G401 (cell line): ENCODE data around the gene STK11. TPM values are rescaled to one million over a fixed set of nuclear protein-coding genes. Genes with fewer than 3 reads are reported as not detected.

Experiments used
- DNase-seq: peaks from one replicate; pipeline ENCODE4 v3.0.0-alpha.2; 2015; ENCODE audit warnings: low spot score
- in situ Hi-C: cut with HindIII; loops from 2 replicates; pipeline ENCODE4 v1.10.0; 2016; ENCODE audit warnings: low sequenced_read_pairs, mixed read lengths
- total RNA-seq: library from RNA; depleted of rRNA; stranded (reverse); fragments of >200 nt; shearing (Covaris generic); gene quantifications from 2 replicates; pipeline ENCODE4 v1.2.3, GENCODE V29; 2014

STK11 gene
- total RNA-seq, 1 experiment from 2014 or later = 83.6 TPM

DNA sequence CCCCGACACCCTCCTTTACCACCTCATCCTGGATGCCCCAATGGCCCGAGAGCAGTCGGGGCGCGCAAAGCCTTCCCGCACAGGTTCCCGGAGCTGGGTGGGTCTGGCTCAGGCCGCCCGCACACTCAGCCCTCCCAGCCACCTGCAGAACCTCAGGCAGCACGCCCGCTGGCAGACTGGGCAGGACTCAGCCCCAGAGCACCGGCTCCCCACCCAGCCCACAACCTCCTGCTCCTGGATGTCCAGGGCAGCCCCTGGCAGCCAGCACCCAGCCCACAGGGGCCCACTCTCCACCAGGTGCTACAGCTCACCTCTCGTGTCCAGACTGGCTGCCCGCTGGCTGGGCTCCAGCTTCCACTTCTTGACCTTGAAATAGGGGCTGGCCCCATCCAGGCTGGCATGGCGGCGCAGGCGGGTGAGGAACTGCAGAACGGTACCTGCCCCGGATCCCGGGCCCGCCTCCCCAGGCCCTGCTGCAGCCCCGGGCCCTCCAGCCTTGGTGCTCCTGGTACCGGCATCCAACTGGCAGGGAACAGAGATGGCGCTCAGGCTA, 27.6 kb downstream of the STK11 start:
- DNase-seq = no peak
- in situ Hi-C loops = no loop called here

DNA sequence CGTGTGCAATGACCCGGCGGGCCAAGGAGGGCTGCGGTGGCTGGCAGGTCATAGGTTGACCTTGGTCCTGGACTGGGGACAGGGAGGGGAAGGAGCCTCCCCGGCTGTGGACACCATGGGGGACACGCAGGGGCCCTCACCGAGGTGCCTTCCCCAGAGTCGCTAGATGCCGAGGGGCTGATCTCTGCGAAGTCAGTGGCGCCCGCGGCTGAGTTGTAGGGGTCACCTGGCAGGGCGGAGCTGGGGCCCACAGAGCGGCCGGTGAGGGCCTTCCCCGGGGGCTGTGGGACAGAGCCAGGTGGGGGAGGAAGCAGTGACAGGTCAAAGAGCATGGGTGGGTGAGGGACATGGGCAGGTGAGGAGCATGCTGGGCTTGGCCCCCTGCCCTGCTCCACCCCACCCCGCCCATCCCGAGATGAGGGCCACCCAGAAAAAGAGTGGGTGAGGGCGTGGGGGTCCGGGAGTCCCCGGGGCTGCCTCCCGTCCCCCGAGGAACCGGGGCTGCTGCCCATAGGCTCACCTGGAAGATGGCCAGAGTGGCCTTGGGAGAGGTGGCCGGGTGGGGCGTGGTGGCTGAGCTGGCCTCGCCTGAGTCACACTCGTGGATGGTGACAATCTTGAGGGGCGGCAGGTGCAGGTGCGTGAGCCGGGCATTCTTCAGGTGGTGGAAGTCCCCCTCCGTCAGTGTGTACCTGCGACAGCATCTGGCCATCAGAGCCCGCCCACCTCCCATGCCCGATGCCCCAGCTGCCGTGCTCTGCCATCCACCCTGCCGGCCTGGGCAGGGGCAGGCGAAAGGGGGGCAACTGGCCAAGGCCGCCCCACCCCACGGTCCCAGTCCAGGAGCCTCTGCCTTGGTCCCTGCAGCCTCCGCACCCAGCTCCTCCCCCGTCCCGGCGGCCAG, 28.7 kb downstream of the STK11 start:
- DNase-seq = no peak
- in situ Hi-C loops = no loop called here

DNA sequence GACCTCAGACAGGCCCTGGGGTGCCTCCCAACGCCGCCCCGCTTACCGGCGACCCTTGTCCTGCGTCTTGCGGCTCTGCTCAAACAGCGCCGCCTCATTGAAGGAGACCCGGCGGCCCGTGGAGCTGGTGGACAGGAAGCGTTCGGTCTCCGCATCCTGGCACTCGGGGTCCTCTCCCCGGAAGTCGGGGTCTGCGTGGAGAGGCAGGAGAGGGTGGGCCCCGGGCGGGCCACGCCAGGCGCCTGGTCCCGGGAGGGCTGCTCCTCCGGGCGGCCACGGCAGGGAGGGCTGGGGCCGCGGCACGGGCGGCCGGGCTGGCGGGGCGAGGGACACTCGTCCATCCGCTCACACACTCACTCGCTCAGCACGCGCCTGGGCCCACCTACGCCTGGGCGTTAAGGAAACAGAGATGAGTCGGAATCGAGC, 29.4 kb downstream of the STK11 start:
- DNase-seq = no peak
- in situ Hi-C loops = no loop called here

DNA sequence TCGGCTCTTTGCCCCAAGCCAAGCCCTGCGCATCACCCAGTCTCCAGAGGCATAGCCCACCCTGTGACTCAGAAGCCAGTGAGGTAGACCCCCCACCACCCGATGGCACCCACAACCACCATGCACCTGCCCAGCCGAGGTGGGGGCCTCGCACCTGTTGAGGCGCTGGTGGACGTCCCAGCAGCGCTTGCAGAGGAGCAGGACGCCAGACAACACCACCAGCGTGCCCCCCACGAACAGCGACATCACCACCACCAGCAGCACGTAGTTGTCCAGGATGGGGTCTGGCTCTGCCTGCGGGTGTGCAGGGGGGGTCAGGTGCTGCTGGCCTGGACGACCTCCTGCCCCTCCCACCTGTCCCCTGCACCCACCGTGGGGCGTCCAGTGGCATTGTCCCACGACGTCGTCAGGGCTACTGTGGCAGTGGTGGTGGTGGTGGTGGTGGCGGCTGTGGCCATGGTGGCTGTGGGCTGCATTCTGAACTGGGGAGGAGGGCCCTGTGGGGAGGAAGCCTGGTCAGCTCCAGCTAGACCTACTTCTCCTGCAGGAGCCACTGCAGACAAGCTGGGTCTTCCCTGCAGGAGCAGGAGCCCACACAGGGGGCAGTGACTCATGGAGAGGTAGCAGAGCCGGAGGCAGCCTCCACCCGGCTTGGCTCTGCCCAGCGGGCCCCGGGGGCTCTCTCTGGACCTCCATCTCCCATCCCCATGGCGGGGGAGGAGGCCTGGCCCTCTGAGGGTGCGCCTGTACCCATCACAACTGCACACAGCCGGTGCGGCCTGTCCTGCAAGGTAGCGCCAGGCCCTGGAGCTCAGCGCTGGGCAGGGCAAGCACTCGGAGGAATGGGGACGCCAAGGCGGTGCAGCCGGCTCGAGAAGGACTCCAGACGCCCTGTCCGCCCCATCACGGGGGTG, 30.3 kb downstream of the STK11 start:
- in situ Hi-C loops = no loop called here

DNA sequence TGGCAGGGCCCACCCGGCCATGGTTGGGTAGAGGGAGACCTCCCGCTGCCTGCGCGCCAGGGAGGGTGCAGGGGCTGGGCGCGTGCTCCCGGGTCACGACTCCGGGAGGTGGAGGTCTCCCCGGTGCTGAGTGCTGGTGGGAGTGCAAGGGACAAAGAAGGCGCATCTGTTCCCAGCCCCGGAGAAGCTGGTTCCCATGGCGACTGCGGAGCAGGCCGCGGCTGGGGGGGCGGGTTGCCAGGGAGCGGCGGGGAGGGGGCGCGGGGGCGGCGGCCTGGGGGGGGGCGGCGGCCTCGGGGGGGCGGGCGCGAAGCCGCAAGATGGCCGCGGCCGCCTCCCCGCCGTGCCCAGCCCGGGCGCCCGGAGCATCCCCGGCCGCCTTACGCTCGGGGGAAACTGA, 31.0 kb downstream of the STK11 start:
- in situ Hi-C loops = no loop called here
- DNase-seq = no peak

More for the DNA sequence above, 30.3 kb downstream of the STK11 start:
- no peak for DNase-seq

DNA sequence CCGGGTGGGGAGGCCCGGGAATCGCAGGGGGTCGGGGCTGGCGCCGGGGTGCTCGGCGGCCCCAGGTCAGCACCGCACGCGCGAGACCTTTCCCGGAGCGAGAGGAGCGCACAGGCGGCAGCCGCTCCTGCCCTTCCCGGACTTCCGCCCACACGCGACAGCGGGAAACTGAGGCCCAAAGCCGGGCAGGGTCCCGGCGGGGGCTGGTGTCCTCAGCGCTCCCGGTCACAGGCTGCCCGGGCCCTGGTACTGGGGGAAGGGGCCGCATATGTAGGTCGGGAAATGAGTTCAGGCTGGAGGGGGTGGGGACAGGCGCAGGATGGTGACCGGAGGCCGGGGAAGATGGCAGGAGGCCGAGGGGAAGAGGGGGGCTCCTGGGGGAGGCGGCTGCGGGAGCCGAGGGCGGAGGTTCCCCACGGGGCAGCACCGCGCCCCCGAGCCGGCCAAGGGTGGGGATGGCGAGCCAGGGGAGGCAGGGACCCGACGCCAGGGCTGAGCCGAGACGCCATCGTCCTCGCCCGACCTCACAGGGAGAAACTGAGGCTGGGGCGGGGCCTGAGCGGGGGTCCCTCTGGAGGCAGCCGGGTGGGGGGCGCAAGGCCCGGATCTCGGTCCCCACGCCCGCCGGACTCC, 31.6 kb downstream of the STK11 start:
- in situ Hi-C loops = no loop called here

DNA sequence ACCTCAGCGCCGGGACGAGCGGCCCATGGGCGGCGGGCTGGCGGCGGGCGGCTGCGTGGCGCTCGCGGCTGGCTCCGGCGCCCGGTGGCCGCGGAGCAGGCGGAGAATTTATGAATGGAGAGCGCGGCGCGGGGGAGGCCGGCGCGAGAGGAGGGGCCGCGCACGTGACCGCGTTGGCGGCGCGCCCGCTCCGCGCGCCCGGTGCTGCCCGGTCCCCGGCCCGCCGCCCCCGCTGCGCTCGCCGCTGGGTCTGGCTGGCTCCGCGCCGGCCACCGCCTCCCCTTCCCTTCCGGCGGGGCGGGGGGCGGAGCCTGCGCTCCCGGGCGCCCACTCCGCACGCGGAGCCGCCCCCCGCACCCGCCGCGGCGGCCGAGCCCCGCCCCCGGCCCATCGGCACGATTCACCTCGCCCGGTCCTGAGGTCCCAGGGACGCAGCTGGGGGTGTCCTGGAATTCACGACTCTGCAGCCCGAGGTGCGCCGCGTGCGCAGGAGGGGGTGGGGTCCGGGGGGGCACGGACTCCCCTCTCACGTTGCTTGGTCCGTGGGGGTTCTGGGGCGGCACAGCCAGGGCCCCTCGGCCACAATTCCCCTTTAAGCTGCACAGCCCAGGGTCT, 32.3 kb downstream of the STK11 start, which contains the start of gene CBARP:
Gene CBARP (minus strand): TSS at position 252 of the 615 bp plus-strand sequence. CDS start 1,905 bp downstream, outside the sequence.
- in situ Hi-C loops = no loop called here
- no peak for DNase-seq

More for the DNA sequence above, 31.6 kb downstream of the STK11 start:
- no peak for DNase-seq

DNA sequence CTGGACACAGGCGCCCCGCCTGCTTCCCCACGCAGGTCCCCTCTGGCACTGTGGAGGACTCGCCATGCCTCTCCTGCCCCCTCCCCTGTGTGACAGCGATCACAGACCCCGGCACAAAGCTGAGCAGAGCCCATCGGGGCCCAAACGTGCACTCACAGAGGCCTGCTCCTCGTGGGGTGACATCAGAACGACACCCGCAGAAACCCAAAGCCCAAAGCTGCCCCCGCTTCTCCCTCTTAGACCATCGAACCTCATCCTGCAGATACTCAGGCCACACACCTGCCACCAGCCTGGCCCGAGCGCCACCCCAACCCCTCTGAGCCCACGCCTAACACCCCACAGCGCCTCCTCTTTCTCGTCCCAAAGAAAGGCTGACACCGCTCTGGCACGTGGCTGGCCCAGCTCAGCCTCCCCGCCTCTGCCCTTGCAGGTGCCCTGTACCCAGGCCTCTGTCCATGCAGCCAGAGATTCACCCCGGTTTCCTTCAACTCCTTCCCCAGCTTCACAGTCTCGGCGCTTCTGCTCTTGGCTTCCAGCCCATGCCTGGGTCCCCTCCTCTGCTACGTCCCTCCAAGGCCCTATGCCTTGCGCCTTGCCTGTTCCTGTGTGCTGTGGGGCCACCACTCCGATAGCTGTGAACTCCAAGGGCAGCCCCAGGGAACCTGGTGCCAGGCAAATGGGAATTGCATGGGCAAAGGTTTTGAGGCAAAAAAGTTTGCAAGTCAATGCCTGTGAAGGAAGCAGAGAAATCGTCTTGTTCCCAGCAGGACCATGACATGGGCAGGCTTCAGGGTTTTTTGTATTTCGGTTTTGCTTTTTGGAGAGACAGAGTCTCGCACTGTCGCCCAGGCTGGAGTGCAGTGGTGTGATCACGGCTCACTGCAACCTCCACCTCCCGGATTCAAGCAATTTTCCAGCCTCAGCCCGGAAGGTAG, 33.1 kb downstream of the STK11 start:
- in situ Hi-C loops = no loop called here
- DNase-seq = no peak

DNA sequence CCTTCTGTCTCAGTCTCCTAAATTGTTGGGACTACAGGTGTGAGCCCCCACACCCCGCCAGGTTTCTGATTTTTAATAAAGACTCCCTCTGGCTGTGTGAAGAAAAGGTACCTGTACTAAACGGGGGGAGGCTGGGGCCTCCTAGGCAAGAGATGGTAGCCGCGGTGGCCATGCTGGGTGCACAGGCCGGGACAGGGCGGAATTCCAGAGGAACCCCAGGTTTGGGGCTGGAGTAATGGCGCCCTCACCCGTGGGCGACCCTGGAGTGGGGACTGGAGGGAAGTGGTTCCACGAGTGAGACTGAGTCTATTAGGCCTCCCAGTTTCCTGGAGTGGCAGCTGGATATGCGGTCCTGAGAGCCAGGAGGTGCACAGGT, 33.8 kb downstream of the STK11 start:
- in situ Hi-C loops = no loop called here
- no peak for DNase-seq

DNA sequence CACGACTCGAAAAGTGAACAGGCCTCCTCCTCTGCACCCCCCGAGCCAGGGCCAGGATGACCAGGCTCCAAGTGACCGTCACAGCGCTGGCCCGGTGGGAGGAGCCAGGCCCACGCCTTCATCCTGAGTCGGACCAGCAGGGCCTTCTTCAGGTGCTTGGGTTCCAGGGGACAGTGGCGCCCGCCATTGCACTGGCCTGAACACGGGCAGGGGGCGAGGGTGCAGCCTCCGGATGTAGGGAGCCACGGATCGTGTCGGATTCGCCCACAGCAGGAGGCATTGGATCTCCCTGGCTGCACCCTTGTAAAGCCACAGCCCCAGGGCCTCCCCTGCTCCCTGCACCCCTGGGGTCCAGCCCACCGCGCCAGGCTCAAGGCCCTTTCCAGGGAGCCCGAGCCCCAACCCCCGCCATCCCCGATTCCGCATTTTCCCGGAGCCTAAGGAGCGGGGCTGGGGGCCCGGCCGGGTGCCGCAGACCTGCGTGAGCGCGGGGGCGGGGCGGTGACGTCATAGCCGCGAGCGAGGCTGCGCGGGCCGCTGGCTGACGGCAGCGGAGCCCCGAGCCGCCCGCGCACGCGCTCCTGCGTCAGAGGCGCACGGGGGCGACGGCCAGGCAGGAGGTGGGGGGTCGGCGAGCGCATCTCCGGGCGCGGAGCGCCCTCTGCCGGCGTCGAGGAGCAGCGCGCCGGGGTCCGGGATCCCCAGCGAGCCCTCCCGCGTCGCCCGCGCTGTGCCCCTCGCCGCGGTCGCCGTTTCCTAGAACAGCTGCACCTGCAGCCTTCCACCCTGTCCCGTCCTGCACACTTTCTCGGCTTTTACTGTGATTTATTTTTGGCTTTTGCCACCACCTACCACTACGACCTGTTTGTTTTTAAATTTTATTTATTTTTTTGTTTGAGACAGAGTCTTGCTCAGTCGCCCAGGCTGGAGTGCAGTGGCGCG, 34.5 kb downstream of the STK11 start:
- DNase-seq = peak; percentile 86
- in situ Hi-C loops = no loop called here

DNA sequence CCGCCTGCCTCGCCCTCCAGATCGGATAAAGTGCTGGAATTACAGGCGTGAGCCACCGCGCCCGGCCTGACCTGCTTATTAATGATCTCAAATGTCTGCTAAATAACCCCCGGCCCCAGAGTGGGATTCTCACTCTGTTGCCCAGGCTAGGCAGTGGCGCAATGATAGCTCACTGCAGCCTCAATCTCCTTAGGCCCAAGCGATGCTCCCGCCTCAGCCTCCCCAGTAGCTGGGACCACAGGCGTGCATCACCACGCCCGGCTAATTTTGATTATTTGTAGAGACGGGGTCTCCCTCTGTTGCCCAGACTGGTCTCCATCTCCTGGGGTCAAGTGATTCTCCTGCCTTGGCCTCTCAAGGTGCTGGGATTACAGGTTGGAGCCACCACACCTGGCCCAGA, 35.3 kb downstream of the STK11 start:
- in situ Hi-C loops = no loop called here
- DNase-seq = no peak

DNA sequence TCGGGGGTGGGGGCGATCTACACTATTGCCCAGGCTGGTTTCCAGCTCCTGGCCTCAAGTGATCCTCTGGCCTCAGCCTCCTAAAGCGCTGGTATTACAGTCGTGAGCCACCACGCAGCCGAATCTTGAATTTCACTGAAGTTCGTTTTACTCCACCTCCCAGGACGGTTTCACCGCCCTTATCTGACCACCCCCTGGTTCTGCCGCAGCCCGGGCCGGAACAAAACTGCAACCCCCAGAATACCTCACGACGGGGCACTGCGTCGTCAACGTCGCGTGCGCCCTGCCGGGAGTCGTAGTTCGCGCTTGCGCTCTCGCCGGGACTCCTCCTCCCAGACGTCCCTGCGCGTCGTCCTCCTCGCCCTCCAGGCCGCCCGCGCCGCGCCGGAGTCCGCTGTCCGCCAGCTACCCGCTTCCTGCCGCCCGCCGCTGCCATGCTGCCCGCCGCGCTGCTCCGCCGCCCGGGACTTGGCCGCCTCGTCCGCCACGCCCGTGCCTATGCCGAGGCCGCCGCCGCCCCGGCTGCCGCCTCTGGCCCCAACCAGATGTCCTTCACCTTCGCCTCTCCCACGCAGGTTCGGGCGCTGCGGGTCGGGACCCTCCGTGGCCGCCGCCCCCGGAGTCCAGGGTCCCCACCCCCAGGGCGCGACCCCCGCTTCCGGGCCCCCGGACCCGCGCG, 36.0 kb downstream of the STK11 start, which contains the start of gene ATP5F1D:
Gene ATP5F1D (plus strand): TSS at position 335 of the 679 bp plus-strand sequence. CDS start 100 bp downstream, at position 435.
- peak; percentile 92 for DNase-seq
- in situ Hi-C loops = no loop called here

DNA sequence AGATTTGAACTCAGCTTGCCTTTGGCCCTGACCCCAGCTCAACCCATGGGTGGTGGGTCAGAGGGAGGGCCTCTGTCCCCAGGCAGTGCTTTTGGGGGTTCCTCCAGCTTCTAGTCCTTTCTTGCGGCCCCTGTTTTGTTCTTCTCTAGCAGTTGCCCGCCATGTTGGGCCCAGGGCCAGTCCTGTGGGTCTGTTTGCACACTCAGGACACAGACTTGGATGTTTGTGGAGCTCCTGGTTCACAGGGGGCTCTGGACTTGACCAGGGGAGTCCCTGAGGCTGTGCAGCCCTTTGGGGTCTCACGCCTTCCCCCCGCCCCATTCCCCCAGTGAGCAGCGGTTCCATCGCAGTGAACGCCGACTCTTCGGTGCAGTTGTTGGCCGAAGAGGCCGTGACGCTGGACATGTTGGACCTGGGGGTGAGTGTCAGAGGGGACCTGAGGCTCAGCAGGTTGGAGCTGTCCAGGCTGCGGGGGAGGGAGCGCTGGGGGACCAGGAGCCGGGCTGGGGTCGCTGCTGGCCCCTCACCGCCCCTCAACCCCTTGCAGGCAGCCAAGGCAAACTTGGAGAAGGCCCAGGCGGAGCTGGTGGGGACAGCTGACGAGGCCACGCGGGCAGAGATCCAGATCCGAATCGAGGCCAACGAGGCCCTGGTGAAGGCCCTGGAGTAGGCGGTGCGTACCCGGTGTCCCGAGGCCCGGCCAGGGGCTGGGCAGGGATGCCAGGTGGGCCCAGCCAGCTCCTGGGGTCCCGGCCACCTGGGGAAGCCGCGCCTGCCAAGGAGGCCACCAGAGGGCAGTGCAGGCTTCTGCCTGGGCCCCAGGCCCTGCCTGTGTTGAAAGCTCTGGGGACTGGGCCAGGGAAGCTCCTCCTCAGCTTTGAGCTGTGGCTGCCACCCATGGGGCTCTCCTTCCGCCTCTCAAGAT, 38.5 kb downstream of the STK11 start:
- peak; percentile 90 for DNase-seq
- in situ Hi-C loops = no loop called here

DNA sequence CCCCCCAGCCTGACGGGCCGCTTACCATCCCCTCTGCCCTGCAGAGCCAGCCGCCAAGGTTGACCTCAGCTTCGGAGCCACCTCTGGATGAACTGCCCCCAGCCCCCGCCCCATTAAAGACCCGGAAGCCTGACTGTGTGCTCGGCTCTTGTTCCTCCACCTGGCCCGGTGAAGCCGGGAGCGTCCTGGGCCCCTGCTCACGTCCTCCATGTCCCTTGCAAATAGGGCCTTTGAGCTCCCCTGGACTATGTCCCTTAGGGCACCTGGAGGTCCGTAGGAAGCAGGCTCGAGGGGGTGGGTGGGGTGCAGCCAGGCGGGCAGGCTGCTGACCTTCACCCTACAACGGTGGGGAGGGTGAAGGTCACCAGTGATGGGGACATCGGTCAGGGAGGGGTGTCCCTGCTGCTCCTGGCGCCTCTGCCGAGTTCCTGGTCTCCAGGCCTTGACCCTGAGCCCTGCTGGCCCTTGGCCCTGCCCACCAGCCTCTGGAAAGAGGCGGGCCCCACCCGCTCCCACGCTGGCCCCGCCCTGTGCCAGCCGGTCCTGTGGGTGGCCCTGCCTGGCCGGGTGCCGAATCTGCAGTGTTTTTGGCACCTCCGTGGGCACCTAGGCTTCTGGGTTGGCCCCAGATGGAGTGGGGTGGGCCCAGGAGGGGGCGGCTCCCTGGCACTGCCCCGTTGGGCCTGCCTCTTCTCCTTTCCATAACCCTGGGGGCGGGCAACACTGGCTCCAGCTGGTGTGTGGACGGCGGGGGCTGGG, 39.3 kb downstream of the STK11 start:
- no peak for DNase-seq
- in situ Hi-C loops = no loop called here
